ENCODE data around the gene IFITM1. TPM values are rescaled to one million over a fixed set of nuclear protein-coding genes. Genes with fewer than 3 reads are reported as not detected.

Gene IFITM1
- total RNA-seq, 1 donor from 2014 or later: 38.2 TPM

DNA sequence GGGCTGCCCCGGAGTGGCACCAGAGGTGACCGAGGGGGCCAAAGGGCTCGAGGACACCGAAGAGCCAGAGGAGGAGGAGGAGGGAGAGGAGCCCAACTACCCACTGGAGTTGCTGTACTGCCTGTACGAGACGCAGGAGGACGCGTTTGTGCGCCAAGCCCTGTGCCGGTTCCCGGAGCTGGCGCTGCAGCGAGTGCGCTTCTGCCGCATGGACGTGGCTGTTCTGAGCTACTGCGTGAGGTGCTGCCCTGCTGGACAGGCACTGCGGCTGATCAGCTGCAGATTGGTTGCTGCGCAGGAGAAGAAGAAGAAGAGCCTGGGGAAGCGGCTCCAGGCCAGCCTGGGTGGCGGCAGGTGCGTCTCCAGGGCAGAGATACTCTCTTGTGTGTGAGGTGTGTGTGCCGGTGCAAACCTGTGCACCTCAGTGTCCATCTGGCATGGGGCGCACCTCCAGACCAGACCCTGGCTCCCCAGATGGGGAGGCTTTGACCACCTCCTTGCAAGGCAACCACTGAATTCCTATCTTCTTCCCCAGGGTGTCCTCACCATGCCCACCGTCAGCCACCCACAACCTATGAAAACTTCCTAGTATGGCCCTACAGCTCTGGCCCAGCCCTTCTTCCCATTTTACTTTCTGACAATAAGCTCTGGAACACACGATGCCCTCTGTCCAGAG, 32.2 kb upstream of the IFITM1 start:
- peaks cover 74% of the 10 kb centered on the region for H3K27me3 ChIP-seq (ENCODE audit: control insufficient read depth, insufficient read depth, low read length)
- DNase-seq (ENCODE audit: low read depth): no peak
- H3K36me3 ChIP-seq (ENCODE audit: control insufficient read depth, insufficient read depth, low read length): no peaks in the 10 kb centered on the region
- TF ChIP-seq, protein P1, sequence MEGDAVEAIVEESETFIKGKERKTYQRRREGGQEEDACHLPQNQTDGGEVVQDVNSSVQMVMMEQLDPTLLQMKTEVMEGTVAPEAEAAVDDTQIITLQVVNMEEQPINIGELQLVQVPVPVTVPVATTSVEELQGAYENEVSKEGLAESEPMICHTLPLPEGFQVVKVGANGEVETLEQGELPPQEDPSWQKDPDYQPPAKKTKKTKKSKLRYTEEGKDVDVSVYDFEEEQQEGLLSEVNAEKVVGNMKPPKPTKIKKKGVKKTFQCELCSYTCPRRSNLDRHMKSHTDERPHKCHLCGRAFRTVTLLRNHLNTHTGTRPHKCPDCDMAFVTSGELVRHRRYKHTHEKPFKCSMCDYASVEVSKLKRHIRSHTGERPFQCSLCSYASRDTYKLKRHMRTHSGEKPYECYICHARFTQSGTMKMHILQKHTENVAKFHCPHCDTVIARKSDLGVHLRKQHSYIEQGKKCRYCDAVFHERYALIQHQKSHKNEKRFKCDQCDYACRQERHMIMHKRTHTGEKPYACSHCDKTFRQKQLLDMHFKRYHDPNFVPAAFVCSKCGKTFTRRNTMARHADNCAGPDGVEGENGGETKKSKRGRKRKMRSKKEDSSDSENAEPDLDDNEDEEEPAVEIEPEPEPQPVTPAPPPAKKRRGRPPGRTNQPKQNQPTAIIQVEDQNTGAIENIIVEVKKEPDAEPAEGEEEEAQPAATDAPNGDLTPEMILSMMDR (IDR thresholded peaks at IDR 0.05; ENCODE audit: insufficient read depth, low read length, poor library complexity, severe bottlenecking): no peak
- H3K4me3 ChIP-seq (ENCODE audit: low read depth, low read length): no peak overlapping the region

DNA sequence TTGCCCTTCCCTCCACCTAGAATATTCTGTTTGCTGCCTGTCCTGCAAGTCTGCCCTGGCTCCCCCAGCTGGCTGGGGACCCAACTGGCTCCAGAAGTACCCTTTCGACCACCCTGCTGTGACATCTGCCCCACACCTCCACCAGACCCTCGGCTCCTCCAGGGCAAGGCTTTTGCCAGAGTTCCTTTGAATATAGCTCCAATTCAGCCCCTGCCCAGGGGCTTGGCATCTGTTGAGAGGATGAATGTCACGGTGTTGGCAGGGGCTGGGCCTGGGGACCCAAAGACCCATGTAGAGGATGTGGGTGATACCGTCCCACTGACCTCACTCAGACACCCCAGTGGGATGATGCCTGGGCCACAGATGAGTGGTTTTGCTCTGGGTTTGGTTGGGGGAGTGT, 31.7 kb upstream of the IFITM1 start:
- Histone ChIP-seq H3K36me3 (ENCODE audit: control insufficient read depth, insufficient read depth, low read length) (no peaks in the 10 kb centered on the region), H3K27me3 (ENCODE audit: control insufficient read depth, insufficient read depth, low read length) (peaks cover 77% of the 10 kb centered on the region), H3K4me3 (ENCODE audit: low read depth, low read length) (no peak overlapping the region)
- TF ChIP-seq, protein P1 (IDR thresholded peaks at IDR 0.05; ENCODE audit: insufficient read depth, low read length, poor library complexity, severe bottlenecking): no peak
- DNase-seq (ENCODE audit: low read depth): no peak

DNA sequence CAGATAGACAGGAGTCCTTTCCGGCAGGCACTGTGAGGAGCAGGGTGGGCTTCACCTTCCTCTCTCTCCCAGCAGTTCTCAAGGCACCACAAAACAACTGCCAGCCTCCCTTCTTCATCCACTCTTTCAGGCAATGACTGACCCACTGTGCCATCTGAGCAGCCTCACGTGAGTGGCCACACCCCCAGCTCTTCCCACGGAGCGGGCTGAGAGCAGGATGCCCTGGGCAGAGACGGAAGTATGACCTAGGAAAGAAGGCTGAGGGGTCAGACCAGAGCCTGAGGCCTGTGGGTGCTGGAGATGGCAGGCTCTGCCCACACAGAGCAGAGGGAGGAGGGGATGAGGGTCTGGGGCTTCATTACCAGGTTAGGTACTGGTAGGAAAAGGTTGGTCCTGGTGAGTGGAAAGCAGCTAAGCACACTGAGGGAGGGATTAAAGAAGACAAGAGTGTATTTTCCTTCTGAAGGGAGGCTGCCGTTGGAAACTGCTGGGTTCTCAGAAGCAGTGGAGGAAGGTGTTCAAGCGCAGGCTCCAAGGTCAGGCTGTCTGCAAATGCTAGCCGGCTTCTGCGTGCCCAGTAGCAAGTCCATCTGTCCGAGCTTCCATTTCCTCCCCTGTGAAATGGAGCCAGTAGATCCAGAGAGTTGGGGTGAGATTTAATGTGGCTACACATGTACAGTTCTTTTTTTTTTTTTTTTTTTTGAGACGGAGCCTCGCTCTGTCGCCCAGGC, 31.0 kb upstream of the IFITM1 start:
- no peak for DNase-seq (ENCODE audit: low read depth)
- no peak overlapping the region for H3K4me3 ChIP-seq (ENCODE audit: low read depth, low read length)
- TF ChIP-seq, protein P1 (IDR thresholded peaks at IDR 0.05; ENCODE audit: insufficient read depth, low read length, poor library complexity, severe bottlenecking): no peak
- H3K27me3 ChIP-seq (ENCODE audit: control insufficient read depth, insufficient read depth, low read length): peaks cover 83% of the 10 kb centered on the region
- H3K36me3 ChIP-seq (ENCODE audit: control insufficient read depth, insufficient read depth, low read length): no peaks in the 10 kb centered on the region

DNA sequence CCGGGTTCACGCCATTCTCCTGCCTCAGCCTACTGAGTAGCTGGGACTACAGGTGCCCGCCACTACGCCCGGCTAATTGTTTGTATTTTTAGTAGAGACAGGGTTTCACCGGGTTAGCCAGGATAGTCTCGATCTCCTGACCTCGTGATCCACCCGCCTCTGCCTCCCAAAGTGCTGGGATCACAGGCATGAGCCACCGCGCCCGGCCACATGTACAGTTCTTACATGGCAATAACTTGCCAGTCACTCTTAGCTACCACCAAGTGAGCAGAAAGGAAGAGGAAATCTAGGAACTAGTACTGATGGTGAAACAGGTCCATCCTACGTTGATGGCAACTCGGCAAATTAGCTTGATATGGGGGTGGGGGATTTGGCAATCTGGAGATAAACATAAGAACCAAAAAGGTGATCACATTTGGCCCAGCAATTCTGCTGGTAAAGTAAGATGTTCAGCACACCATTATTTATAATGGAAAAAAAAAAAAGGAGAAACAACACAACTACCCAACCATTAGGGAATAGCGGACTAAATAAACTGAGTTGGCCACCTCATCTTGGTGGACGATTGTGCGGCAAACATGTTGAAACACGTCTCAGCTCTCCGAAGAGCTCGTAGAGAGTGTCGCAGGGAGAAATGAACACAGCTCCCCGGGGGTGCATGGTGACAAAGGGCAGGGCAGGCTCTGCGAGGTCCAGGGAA, 30.3 kb upstream of the IFITM1 start:
- peaks cover 82% of the 10 kb centered on the region for H3K27me3 ChIP-seq (ENCODE audit: control insufficient read depth, insufficient read depth, low read length)
- TF ChIP-seq, protein P1 (IDR thresholded peaks at IDR 0.05; ENCODE audit: insufficient read depth, low read length, poor library complexity, severe bottlenecking): no peak
- DNase-seq (ENCODE audit: low read depth): no peak

DNA sequence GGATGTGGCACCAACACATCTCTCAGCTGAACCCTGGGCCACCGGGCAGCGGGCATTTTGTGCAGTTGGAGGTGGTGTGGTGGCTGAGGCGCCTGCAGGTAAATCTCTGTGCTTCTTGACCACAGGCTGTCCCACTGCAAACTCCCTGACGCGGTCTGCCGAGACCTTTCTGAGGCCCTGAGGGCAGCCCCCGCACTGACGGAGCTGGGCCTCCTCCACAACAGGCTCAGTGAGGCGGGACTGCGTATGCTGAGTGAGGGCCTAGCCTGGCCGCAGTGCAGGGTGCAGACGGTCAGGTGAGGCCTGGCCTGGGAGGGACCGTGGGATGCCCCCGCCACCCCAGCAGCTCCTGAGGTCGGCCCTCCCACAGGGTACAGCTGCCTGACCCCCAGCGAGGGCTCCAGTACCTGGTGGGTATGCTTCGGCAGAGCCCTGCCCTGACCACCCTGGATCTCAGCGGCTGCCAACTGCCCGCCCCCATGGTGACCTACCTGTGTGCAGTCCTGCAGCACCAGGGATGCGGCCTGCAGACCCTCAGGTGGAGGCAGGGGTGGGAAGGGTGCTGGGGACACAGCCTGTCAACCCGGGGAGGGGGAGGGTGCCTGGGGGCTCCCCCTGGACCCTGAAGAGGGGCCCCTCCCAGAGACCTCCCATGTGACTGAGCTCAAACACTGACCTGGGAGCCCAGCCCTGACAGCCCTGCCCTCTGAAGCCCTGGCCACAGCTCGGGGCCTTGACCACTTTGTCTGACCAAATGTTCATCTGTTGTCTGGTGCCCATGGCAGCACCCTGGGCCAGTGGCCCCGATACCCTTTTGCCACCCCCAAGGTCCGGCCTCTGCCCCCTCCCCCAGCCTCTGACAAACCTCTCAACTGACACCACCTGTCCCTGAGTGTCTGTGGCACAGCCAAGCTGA, 29.5 kb upstream of the IFITM1 start:
- Histone ChIP-seq H3K4me3 (ENCODE audit: low read depth, low read length) (no peak overlapping the region), H3K36me3 (ENCODE audit: control insufficient read depth, insufficient read depth, low read length) (no peaks in the 10 kb centered on the region), H3K27me3 (ENCODE audit: control insufficient read depth, insufficient read depth, low read length) (peaks cover 74% of the 10 kb centered on the region)
- TF ChIP-seq, protein P1 (IDR thresholded peaks at IDR 0.05; ENCODE audit: insufficient read depth, low read length, poor library complexity, severe bottlenecking): no peak
- no peak for DNase-seq (ENCODE audit: low read depth)

More for the DNA sequence above, 30.3 kb upstream of the IFITM1 start:
- H3K4me3 ChIP-seq (ENCODE audit: low read depth, low read length): no peak overlapping the region
- H3K36me3 ChIP-seq (ENCODE audit: control insufficient read depth, insufficient read depth, low read length): no peaks in the 10 kb centered on the region
